Measurements from ENCODE around the gene TBC1D22B. TPM values are rescaled to one million over a fixed set of nuclear protein-coding genes. Genes with fewer than 3 reads are reported as not detected.

TBC1D22B gene
- total and polyA plus RNA-seq, 9 of the 15 experiments (the other 6 are each of a cell fraction or from before 2014, with no cell fraction given): 4.8 to 24.2 (median 13.5) TPM

GRCh38 chr6:37298958-37299357, 41.4 kb downstream of the TBC1D22B start (continued):
- TF ChIP-seq CHD7 (IDR thresholded peaks at IDR 0.05; ENCODE audit: low read depth, low read length) (no peak), ZBTB49 (CRISPR knock-in tag; IDR thresholded peaks at IDR 0.05; ENCODE audit: borderline replicate concordance) (no peak), ZNF512 (tag; IDR thresholded peaks at IDR 0.05) (no peak), ZNF77 (CRISPR knock-in tag; IDR thresholded peaks at IDR 0.05) (no peak), SIN3B (IDR thresholded peaks at IDR 0.05; ENCODE audit: low read depth) (no peak), ZNF324 (CRISPR knock-in tag; IDR thresholded peaks at IDR 0.05) (no peak), MBD2 (IDR thresholded peaks at IDR 0.05; ENCODE audit: borderline replicate concordance, low read depth) (no peak)
